SJCRH30 (cell line): Measurements from ENCODE around the gene FAAP100. TPM values are rescaled to one million over a fixed set of nuclear protein-coding genes. Genes with fewer than 3 reads are reported as not detected.

Experiments used
- DNase-seq, 2 experiments: peaks; one replicate each; pipeline ENCODE4 v3.0.0-alpha.2; 2015 to 2020
- H3K27ac ChIP-seq: fragments of 250-450 bp; sonication (Bioruptor Pico); 2 replicates; pipeline ENCODE4 v1.5.1; 2020; ENCODE audit warnings: mild to moderate bottlenecking, moderate library complexity
- H3K27me3 ChIP-seq: fragments of 250-450 bp; sonication (Bioruptor Pico); 2 replicates; pipeline ENCODE4 v1.5.1; 2020; ENCODE audit warnings: mild to moderate bottlenecking, moderate library complexity
- H3K36me3 ChIP-seq: fragments of 250-450 bp; sonication (Bioruptor Pico); 2 replicates; pipeline ENCODE4 v1.5.1; 2020; ENCODE audit warnings: mild to moderate bottlenecking, moderate library complexity
- H3K4me1 ChIP-seq: fragments of 250-450 bp; sonication (Bioruptor Pico); 2 replicates; pipeline ENCODE4 v1.5.1; 2020; ENCODE audit warnings: mild to moderate bottlenecking, moderate library complexity
- H3K4me3 ChIP-seq: fragments of 250-450 bp; sonication (Bioruptor Pico); 2 replicates; pipeline ENCODE4 v1.5.1; 2020; ENCODE audit warnings: mild to moderate bottlenecking, moderate library complexity
- H3K9me3 ChIP-seq: fragments of 250-450 bp; sonication (Bioruptor Pico); replicated peaks from 2 replicates; pipeline ENCODE4 v1.5.1; 2020; ENCODE audit warnings: mild to moderate bottlenecking, moderate library complexity
- total RNA-seq: library from RNA; depleted of rRNA; stranded (reverse); fragments of >200 nt; shearing (Covaris generic); gene quantifications from 2 replicates; pipeline ENCODE4 v1.2.3, GENCODE V29; 2014

Gene FAAP100
- total RNA-seq, 1 experiment from 2014 or later = 60.7 TPM

- H3K9me3 ChIP-seq = no peaks in the 10 kb centered on the region
- peaks cover 9% of the 10 kb centered on the region; the same call in 1 of the 2 replicates for H3K27me3 ChIP-seq
- H3K4me3 ChIP-seq = no peak overlapping the region
- peaks cover 17% of the 10 kb centered on the region; the same call in 1 of the 2 replicates for H3K4me1 ChIP-seq
- no peaks in the 10 kb centered on the region for H3K36me3 ChIP-seq
- DNase-seq = no peak
- H3K27ac ChIP-seq = no peak overlapping the region
Measured at GRCh38 chr17:81519284-81520020, 32.7 kb downstream of the FAAP100 start.

GRCh38 chr17:81518785-81519283 is 33.3 kb downstream of the FAAP100 start:
- H3K27ac ChIP-seq = no peak overlapping the region
- no peak for DNase-seq
- H3K27me3 ChIP-seq = peaks cover 5% of the 10 kb centered on the region; the same call in 1 of the 2 replicates
- H3K4me1 ChIP-seq = peaks cover 17% of the 10 kb centered on the region; the same call in 1 of the 2 replicates
- H3K4me3 ChIP-seq = no peak overlapping the region
- no peaks in the 10 kb centered on the region for H3K9me3 ChIP-seq
- H3K36me3 ChIP-seq = no peaks in the 10 kb centered on the region

DNA sequence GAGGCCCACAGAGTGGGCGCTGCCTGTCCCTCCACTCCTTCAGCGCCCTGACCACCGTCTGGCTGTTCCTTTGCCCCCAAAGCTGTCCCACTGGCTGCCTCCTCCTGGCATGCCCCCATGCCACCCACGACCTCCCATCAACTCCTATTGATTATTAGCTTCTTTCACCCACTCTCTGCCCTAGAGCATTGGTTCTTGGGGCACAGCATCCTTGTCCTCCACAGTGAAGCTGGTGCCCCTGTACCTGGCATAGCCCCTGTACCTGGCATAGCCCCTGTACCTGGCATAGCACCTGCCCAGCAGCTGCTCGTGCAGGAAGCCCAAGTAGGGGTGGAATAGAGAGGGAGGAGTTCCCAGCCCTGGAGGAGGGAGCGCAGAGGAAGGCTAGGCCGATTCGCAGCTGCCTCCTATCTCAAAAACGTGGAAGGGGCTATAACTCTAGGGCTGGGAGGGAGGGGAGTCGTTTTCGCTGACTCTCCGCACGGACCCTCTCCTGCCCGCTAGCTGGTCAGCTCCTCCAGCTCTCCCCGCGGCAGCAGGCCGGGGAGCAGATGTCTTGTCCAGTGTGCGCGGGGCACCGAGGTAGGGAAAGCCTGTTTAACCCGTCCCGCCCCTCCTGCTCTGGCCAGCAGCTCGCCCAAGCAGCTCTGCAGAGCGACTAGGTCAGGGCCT is 33.9 kb downstream of the FAAP100 start:
- no peaks in the 10 kb centered on the region for H3K36me3 ChIP-seq
- H3K4me1 ChIP-seq = peaks cover 17% of the 10 kb centered on the region; the same call in 1 of the 2 replicates
- H3K27ac ChIP-seq = no peak overlapping the region
- DNase-seq = peak in 1 of 2 experiments; percentile 13
- H3K9me3 ChIP-seq = no peaks in the 10 kb centered on the region
- H3K4me3 ChIP-seq = no peak overlapping the region
- peaks cover under 1% of the 10 kb centered on the region; the same call in 1 of the 2 replicates for H3K27me3 ChIP-seq

GRCh38 chr17:81517339-81518112 is 34.6 kb downstream of the FAAP100 start:
- Histone ChIP-seq H3K4me1 (peaks cover 17% of the 10 kb centered on the region; the same call in 1 of the 2 replicates), H3K4me3 (no peak overlapping the region), H3K27me3 (no peaks in the 10 kb centered on the region), H3K27ac (no peak overlapping the region), H3K9me3 (no peaks in the 10 kb centered on the region), H3K36me3 (no peaks in the 10 kb centered on the region)
- DNase-seq = peak; percentile 60 to 75

DNA sequence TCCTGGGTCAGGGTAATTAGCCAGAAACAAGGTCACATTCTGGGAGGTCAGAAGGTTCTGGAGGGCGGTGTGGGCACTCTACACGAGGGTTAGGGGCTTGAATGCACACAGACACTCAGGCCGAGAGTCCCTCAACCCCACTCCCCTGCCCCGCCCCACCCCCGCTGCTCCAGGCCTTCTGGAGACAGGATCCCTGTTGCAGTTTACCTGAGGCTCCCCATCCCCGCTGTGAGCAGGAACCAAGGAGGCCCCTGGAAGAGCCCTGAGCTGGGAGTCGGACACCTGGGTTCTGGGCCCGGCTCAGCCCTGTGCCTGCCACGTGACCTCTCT is 35.2 kb downstream of the FAAP100 start:
- Histone ChIP-seq H3K4me3 (no peak overlapping the region), H3K27me3 (no peaks in the 10 kb centered on the region), H3K27ac (no peak overlapping the region), H3K36me3 (peaks cover 3% of the 10 kb centered on the region), H3K4me1 (peaks cover 17% of the 10 kb centered on the region; the same call in 1 of the 2 replicates), H3K9me3 (no peaks in the 10 kb centered on the region)
- no peak for DNase-seq

- H3K4me3 ChIP-seq = no peak overlapping the region
- no peak overlapping the region for H3K27ac ChIP-seq
- no peaks in the 10 kb centered on the region for H3K27me3 ChIP-seq
- H3K9me3 ChIP-seq = no peaks in the 10 kb centered on the region
- no peak for DNase-seq
- H3K36me3 ChIP-seq = peaks cover 8% of the 10 kb centered on the region
- H3K4me1 ChIP-seq = peaks cover 17% of the 10 kb centered on the region; the same call in 1 of the 2 replicates
Measured at GRCh38 chr17:81516439-81516838, 35.7 kb downstream of the FAAP100 start.

DNA sequence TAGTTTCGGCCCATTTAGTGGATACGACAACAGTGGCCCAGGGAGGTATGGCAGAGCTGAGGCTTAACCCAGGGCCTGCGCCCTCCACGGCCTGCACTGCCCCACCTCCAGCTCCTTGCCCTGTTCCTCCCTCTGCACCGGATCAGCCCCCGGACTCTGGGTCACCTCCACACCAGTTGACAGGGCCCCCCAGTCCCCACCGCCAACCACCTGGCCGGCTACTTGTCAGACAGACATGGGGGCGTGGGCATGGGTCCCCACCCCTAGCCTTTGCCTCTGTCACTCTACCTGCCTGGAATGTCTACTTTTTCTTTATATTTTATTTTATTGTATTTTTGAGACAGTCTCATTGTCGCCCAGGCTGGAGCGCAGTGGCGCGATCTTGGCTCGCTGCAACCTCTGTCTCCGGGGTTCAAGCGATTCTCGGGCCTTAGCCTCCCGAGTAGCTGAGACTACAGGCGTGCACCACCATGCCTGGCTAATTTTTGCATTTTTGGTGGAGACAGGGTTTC is 36.6 kb downstream of the FAAP100 start:
- peaks cover 17% of the 10 kb centered on the region; the same call in 1 of the 2 replicates for H3K4me1 ChIP-seq
- peaks cover 17% of the 10 kb centered on the region for H3K36me3 ChIP-seq

DNA sequence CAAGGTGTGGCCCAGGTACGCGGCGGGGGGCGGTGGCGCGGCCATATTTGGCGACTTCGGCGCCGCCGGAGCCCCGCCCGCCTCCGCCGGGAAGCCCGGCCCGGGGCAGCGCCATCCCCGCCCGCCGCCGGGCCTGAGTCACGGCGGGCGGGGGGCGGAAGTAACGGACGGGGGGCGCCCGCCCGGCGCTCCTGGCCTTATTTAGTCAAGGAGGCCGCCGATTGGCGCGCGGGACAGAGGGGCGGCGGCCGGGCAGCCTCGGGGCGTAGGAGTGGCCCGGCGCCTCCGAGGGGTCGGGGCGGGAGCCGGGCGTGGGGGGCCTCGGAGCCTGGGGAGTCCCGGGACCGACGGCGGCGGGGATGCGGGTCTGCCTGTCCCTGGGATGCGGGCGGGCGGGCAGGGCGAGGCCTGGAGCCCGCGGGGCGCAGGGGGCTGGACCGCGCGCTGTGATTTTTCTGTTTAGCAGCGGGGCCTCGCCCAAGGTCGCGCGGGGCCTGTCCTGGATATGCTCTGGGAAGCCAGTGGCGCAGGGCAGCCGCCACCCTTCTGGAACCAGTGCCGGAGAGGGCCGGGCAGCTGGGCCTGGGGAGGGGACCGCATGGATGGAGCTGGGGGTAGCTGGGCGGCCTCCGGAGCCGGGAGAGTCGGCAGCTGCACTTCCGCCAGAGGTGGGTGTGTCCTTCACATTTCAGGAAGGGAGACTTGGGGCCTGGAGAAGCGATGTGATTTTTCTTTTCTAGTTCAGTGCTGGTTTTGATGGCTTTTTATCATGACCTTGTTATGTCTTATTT is 37.2 kb downstream of the FAAP100 start:
- Histone ChIP-seq H3K9me3 (no peaks in the 10 kb centered on the region), H3K36me3 (peaks cover 23% of the 10 kb centered on the region), H3K4me3 (peak overlapping the region; percentile 81), H3K27me3 (no peaks in the 10 kb centered on the region), H3K27ac (peak overlapping the region; percentile 60), H3K4me1 (peaks cover 21% of the 10 kb centered on the region)
- DNase-seq = peak; percentile 92

More for the DNA sequence above, 36.6 kb downstream of the FAAP100 start:
- DNase-seq = no peak
- no peaks in the 10 kb centered on the region for H3K27me3 ChIP-seq
- H3K9me3 ChIP-seq = no peaks in the 10 kb centered on the region
- no peak overlapping the region; the same call in 1 of the 2 replicates for H3K27ac ChIP-seq
- peak overlapping the region; percentile 81 for H3K4me3 ChIP-seq

DNA sequence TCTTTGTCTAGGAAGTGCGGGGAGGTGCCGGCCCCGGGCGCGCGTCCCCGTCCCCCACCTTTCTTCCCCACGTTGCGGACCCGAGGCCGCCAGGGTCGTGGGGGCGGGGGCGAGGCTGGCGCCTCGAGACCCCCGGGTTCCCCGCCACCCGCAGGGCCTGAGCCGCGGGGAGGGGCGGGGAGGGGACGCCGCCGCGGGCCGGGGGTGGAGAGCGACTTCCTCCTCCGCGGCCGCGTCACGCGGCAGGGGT is 37.7 kb downstream of the FAAP100 start:
- peaks cover 27% of the 10 kb centered on the region for H3K4me1 ChIP-seq
- peaks cover 29% of the 10 kb centered on the region for H3K36me3 ChIP-seq
- H3K27ac ChIP-seq = peak overlapping the region; percentile 56
- DNase-seq = no peak
- peak overlapping the region; percentile 81 for H3K4me3 ChIP-seq
- no peaks in the 10 kb centered on the region for H3K27me3 ChIP-seq
- no peaks in the 10 kb centered on the region for H3K9me3 ChIP-seq

DNA sequence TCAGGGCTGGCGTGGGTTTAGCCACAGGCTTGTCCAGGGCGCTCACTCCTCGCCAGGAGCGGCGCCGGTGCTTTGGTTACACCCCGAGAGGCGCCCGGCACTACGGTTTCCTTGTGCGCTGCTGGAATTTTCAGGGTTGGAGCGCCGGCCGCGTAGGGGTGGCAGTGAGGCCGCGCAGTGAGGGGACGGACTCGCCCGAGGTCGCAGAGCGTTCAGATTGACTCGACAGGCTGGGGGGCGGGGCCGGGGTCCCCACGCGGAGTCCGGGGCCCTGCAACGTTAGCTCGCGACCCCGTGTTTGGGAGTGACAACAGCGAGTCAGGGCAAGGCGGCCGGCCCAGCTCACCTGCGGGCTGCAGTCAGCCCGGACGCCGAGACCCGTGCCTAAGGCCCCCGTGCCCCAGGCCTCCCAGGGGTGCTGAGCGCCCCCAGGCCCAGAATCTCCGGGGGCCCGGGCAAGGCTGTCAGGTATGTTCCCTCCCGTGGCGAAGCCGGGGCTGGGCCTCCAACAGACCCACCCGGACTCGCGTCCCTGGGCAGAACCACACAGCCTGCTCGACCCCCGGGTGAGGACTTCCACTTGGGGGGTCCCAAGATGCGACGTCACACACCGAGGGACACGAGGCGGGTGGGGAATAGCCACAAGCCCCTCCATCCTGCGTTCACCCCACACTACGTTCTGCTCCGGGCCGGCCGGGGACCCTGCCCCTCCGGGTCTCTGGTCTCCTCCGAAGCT is 38.2 kb downstream of the FAAP100 start:
- peak; percentile 91 to 94 for DNase-seq
- Histone ChIP-seq H3K9me3 (no peaks in the 10 kb centered on the region), H3K36me3 (peaks cover 34% of the 10 kb centered on the region), H3K27me3 (no peaks in the 10 kb centered on the region), H3K4me3 (peak overlapping the region; percentile 81), H3K4me1 (peaks cover 28% of the 10 kb centered on the region), H3K27ac (peak overlapping the region; percentile 56)

DNA sequence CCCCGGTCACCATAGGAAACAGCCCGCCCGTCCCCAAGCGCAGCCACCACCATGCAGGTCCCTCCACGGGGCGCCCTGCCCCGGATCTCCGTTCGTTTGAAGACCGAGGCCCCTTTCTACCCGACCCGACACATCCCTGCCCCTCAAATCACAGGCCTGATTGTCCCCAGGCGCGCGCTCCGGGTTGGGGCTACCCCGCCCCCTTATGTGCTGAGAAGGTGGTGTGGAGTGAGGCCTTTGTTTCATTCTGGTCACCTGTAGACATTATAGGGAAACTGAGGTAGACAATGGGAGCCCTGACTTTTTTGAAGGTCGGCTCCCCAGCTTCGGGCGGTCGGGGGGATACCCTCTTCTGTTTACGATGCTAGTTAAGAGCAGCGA is 38.8 kb downstream of the FAAP100 start:
- H3K9me3 ChIP-seq = no peaks in the 10 kb centered on the region
- peak; percentile 91 to 92 for DNase-seq
- peak overlapping the region; percentile 56 for H3K27ac ChIP-seq
- no peaks in the 10 kb centered on the region for H3K27me3 ChIP-seq
- peaks cover 28% of the 10 kb centered on the region for H3K4me1 ChIP-seq
- H3K36me3 ChIP-seq = peaks cover 39% of the 10 kb centered on the region
- H3K4me3 ChIP-seq = peak overlapping the region; percentile 81

- Histone ChIP-seq H3K4me1 (peaks cover 23% of the 10 kb centered on the region), H3K9me3 (no peaks in the 10 kb centered on the region), H3K27ac (peak within 1 kb of the TSS; percentile 56), H3K36me3 (peaks cover 43% of the 10 kb centered on the region), H3K27me3 (no peaks in the 10 kb centered on the region), H3K4me3 (peak within 1 kb of the TSS; percentile 81)
- peak; percentile 98 to 99 for DNase-seq
Measured at GRCh38 chr17:81512562-81513371, 39.4 kb downstream of the FAAP100 start, which contains the start of gene ACTG1. TSS of gene ACTG1 (minus strand) at chr17:81512799. CDS start at chr17:81512354, 445 bp downstream.
